GDM1 (cell line): ENCODE data around the gene PEX11B.

ENCODE experiments used
- DNase-seq: peaks from one replicate; lab custom pipeline; 2025; lab: John Stamatoyannopoulos, UW

PEX11B gene

GRCh38 chr1:145906954-145907753 lies 11.4 kb downstream of the PEX11B start:
- DNase-seq, result no peak

GRCh38 chr1:145901312-145902021 lies 17.1 kb downstream of the PEX11B start:
- DNase-seq, result no peak

DNA sequence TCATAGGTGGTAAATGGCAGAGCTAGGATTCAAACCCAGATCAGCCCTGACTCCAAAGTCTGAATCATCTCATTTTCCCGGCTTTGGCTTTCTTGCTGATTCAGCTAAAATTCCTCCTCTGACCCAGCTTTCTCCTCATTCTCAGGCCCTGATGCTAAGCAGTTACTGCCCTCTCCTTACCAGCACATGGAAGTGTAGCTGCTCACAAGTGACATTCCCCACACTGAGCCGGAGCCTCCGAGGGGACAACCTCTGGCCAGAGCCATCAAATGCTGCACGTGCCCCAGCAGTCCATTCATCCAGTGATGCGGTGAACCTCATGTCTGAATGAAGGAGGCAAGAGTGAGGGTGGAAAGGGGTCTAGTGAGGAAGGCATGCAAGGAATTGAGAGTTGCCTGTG lies 19.8 kb downstream of the PEX11B start:
- DNase-seq, result no peak

DNA sequence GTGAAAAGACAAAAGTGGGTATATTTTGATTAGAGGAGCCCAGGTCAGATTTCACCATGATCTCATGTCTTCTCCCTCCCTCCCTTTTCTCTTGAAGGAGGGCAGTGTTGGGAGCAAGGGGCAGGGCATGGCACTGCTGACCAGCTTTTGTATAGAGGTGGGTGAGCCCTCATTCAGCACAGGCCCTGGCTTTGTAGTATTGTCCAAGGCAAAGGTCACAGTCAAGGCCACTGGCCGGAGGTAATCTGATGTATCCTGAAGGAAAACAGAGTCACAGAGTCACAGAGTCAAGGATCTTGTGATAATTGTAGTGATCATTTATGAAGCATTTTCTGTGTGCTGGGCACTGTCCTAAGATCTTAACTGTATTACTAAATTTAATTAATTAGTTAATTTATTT lies 20.5 kb downstream of the PEX11B start:
- DNase-seq, result no peak

- no peak for DNase-seq
Measured at GRCh38 chr1:145895471-145895870, 23.0 kb downstream of the PEX11B start.

- DNase-seq, result no peak
Measured at GRCh38 chr1:145893306-145894055, 25.0 kb downstream of the PEX11B start.

- DNase-seq, result no peak
Measured at GRCh38 chr1:145892486-145893087, 25.9 kb downstream of the PEX11B start.

DNA sequence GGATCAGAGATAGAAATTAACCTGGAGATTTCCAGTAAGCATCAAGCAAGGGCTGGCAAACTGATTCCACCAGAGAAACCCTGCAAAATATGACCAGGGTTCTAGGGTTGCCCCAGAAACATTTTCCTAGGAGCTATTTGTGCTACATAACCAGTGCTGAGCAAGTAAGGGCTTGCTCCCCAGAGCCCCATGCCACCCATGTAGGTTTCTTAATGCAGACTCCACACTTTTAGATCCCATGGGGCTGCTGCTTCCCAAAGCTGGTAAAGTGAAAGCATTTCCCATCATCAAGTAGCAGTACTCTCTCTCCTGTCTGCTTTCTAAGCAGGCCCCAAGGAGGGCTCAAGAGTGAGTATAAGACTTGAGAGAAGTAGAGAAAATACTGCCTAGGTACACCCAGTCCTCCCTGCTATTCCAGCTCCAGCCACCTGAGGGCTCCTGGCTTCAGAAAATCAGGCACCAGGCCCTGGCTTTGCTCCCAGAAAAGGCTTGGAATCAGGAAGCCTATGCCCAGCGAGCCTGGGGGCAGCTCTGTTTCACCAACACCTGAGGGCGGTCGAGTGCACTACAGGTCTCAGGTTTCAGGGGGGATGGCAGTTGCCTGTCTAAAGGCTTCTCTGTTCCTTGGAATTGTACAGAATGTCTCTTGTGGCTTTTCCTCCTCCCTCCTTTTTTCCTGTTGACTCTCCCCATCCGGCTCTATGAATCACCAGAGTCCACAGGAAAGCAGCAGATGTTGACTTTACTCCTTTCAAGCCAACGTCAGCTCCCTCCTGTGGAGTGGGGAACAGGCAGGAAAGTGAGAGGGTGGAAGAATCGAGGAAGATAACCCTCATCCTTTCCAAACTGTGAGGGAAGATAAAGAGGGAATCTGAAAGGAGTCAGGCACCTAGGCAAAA lies 26.7 kb downstream of the PEX11B start:
- DNase-seq, result peak; percentile 53

- DNase-seq, result no peak
Measured at GRCh38 chr1:145891143-145891542, 27.4 kb downstream of the PEX11B start.

GRCh38 chr1:145889722-145890121 lies 28.8 kb downstream of the PEX11B start:
- DNase-seq, result no peak

DNA sequence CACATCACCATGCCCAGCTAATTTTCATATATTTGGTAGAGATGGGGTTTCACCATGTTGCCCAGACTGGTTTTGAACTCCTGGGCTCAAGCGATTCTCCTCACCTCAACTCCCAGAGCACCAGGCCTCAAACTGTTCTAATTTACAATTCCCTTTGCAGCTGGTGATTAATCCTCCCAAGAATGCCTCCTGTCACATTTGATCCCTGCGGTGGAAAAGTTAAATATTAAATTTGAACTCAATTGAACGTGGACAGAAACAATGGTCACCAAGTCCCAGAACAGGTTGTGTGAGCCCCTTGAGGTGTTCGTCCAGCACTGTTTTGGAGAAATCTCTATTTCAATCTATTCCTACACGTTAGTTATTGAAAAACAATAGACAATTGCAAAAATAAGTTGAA lies 30.9 kb downstream of the PEX11B start:
- DNase-seq, result no peak

DNA sequence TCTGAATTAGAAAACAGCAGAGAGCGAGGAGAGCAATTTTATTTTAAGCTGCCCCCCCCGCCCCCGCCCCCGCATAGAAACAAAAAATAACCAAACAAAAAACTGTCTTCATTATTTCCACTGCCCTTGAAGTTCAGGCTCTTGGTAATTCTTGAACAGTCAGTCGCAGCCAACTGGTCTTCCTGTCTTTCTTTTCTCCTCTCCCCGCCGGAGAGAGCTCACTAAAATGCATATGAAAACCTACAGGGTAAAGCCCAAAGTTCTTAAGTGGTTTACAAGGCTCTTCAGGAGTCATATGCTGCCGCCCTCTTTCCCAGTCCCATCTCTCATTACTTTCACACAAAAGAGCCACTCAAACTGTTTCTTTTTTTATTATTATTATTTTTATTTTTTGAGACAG lies 31.7 kb downstream of the PEX11B start:
- DNase-seq, result no peak

- DNase-seq, result no peak
Measured at GRCh38 chr1:145886390-145886789, 32.1 kb downstream of the PEX11B start.

DNA sequence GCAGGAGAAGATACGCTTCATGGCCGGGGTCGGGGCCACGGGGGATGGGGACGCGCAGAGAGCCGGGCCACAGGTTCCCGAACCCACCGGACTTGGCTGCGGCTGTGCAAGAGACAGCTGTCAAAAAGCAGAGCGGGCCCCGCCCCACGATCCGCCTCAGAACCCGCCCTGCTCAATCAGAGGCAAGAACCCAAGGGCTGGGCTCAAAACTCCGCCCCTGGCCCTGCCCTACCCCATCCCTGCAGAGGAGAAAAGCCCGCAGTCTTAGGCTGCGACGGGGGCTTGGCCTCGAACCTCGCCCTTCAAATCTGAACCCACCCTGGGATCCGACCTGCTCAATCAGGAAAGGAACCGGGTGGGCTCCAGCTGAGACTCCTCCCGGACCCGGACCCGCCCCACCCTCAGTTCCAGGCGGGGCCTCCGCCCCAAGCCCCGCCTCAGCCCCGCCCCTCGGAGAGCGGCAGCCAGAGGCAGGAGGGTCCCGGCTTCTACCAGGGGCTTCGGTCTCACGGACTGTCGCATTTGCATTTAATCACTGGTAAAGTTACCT lies 32.7 kb downstream of the PEX11B start, which contains the start of gene ANKRD35:
Gene ANKRD35, minus strand, starts transcription at position 129 of the 550 bp plus-strand sequence. Its CDS starts 108 bp downstream, at position 21.
- DNase-seq, result peak; percentile 28

DNA sequence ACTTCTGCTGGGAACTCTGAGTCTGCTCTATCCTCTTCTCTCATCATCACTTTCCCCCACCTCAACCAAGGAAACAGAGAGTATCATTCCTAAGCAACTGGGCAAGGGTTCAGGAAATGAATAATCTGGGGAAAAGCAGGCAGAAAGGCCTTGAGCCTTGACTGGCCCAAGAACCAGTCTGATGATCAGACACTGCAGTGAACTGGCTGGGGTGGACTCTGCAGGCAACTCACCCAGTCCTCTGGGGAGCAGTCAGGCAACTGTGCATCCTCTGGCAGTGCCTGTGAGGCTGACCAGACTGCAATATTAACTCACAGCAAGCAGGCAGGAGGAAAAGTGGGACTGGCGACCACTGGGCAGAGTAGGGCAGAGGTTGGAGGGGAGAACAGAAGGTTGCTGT lies 33.8 kb downstream of the PEX11B start:
- DNase-seq, result no peak

DNA sequence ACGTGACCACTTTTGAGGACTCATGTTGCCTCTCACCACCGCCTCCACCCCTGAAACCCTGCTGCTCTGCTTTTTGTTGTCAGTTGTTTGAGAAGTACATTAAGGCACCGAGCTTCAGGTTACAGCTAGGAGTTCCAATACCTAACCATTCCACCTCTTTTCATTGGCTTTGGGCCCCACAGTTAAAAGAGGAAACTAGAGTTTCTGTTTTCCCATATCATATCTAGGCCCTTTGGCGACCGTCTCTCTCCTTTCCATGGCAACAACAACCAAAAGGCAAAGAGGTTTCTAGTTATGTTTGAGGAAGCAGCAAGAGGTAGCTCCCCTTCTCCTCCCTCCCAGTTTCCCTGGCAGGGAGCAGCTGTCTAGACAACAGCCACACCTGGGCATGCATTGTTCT lies 38.7 kb downstream of the PEX11B start:
- DNase-seq, result peak; percentile 6

- no peak for DNase-seq
Measured at GRCh38 chr1:145878724-145879123, 39.8 kb downstream of the PEX11B start.

DNA sequence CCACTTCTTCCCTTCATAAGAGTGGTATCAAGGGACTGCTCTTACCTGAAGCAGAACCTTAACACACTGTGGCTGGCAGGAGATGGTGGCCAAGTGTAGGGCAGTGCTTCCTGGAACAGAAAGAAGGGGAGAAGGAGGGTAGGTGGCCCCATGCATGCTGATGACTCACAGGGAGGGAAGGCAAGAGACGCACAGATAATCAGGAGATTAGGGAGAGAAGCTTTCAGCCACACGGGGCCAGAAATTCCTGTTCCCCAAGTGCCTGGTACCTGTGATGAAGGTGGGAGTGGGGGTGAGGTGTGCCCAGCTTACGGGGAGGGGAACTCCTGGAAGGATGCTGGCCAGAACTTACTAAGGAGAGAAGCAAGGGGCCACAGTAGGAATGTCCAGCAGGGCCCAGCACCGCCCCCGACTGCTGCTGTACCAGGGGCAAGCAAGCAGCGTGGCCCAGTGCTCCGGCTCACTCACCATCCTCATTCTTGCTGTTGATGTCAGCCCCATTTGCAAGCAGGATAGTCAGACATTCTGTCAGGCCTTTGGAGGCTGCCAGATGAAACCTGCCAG lies 40.5 kb downstream of the PEX11B start:
- no peak for DNase-seq

- DNase-seq, result no peak
Measured at GRCh38 chr1:145874646-145875045, 43.9 kb downstream of the PEX11B start.
